ENCODE results near the gene SPAG8. TPM values are rescaled to one million over a fixed set of nuclear protein-coding genes. Genes with fewer than 3 reads are reported as not detected.
A peak's percentile ranks its signal among the peaks of the same experiment; 100 is the strongest.

The SPAG8 gene
- total RNA-seq, 1 donor from 2014 or later: 4.0 TPM

DNA sequence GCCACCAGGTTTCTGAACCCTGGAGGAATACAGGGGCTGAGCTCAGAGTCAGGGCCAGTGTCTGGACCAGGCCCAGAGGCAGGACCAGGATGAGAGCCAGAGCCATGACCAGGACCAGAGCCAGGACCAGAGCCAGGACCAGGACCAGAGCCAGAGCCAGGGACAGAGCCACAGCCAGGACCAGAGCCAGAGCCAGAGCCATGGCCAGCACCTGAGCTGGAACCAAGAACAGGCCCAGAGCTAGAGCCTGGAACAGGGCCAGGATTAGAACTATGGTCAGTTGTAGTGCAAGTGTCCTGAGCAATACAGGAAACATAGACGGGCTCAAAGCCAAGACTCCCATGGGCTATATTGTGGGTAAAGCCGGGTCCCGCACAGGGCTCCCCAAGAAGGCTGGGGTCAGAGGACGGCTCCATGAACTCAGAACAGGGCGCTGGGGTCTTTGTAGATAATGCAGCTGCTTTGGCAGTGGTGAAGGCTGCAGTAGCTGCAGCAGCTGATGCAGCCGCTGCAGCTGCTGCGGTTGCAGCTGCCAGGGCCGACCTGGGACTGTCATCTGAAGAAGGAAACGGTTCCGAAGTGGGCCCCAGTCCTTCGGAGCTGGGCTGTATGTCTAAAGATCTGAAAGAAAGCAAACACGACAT, 559 bp downstream of the SPAG8 start:
- Mint-ChIP-seq H3K9me3 (no peaks in the 10 kb centered on the region), H3K4me3 (peak overlapping the region; percentile 87), H3K27ac (peak overlapping the region; percentile 92), H3K36me3 (ENCODE audit: low read depth) (peaks cover 25% of the 10 kb centered on the region), H3K4me1 (peaks cover 40% of the 10 kb centered on the region), H3K27me3 (no peaks in the 10 kb centered on the region)
- no peak for DNase-seq
- TF ChIP-seq, protein P1, sequence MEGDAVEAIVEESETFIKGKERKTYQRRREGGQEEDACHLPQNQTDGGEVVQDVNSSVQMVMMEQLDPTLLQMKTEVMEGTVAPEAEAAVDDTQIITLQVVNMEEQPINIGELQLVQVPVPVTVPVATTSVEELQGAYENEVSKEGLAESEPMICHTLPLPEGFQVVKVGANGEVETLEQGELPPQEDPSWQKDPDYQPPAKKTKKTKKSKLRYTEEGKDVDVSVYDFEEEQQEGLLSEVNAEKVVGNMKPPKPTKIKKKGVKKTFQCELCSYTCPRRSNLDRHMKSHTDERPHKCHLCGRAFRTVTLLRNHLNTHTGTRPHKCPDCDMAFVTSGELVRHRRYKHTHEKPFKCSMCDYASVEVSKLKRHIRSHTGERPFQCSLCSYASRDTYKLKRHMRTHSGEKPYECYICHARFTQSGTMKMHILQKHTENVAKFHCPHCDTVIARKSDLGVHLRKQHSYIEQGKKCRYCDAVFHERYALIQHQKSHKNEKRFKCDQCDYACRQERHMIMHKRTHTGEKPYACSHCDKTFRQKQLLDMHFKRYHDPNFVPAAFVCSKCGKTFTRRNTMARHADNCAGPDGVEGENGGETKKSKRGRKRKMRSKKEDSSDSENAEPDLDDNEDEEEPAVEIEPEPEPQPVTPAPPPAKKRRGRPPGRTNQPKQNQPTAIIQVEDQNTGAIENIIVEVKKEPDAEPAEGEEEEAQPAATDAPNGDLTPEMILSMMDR (IDR thresholded peaks at IDR 0.05): no peak
- ATAC-seq (ENCODE audit: low read depth): no peak
- ChIA-PET CTCF (interaction anchor here (0.9 to 4.1 kb wide), 6 partner anchors 15 to 200 kb away, joined by 3 to 31 read pairs (median 6); no protein-coding TSS in a partner anchor), POLR2A (interaction anchor here (0.5 to 2.2 kb wide), 13 partner anchors 15 to 1989 kb away, joined by 3 to 14 read pairs (median 4); partner anchors contain the start of genes CLTA, CREB3, FAM221B and GBA2)
- intact Hi-C loops (cut with micrococcal nuclease): loop anchor here (1.0 to 10.0 kb wide), 4 partner anchors 21 to 1997 kb away; partner anchors contain the start of genes CREB3, RPP25L, TLN1 and UBE2R2

DNA sequence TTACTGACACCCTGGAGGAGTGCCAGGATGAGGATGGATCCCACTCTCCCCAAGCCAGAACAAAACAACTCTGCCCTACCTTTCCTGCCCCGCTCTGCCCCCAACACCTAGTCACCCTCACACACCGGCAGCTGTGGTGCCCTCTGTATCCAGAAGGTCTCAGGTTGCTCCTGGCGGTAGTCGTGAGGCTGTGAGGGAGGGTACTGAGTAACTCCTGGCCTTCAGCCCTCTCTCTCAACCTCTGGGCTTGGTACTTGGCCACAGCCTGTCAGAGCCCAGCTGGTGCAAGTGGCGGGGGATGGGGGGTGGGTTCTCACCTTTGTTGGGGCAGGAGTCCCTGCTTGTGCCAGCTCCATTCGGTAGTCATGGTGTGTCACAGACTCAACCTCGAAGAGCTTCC, 1.9 kb downstream of the SPAG8 start:
- CTCF ChIA-PET: no interaction called here

GRCh38 chr9:35808433-35808832, 3.6 kb downstream of the SPAG8 start:
- intact Hi-C loops (cut with micrococcal nuclease): no loop called here
- no peak overlapping the region for H3K4me3 Mint-ChIP-seq
- H3K9me3 Mint-ChIP-seq: no peaks in the 10 kb centered on the region
- H3K27me3 Mint-ChIP-seq: no peaks in the 10 kb centered on the region
- H3K36me3 Mint-ChIP-seq (ENCODE audit: low read depth): peaks cover 26% of the 10 kb centered on the region
- POLR2A ChIA-PET: no interaction called here
- no peak overlapping the region for H3K27ac Mint-ChIP-seq
- TF ChIP-seq, protein P1 (IDR thresholded peaks at IDR 0.05): no peak
- CTCF ChIA-PET: interaction anchor here (1.4 kb wide), 1 partner anchor 74 kb away, joined by 3 read pairs; no protein-coding TSS in a partner anchor
- ATAC-seq (ENCODE audit: low read depth) (no peak), DNase-seq (no peak)
- peaks cover 24% of the 10 kb centered on the region for H3K4me1 Mint-ChIP-seq

More for the DNA sequence above, 1.9 kb downstream of the SPAG8 start:
- Mint-ChIP-seq H3K36me3 (ENCODE audit: low read depth) (peaks cover 29% of the 10 kb centered on the region), H3K4me1 (peaks cover 35% of the 10 kb centered on the region), H3K27me3 (no peaks in the 10 kb centered on the region), H3K9me3 (no peaks in the 10 kb centered on the region), H3K4me3 (no peak overlapping the region), H3K27ac (no peak overlapping the region)
- intact Hi-C loops (cut with micrococcal nuclease): loop anchor here (10.0 kb wide), 2 partner anchors 1195 to 1995 kb away; partner anchors contain the start of genes RPP25L and UBE2R2
- ATAC-seq (ENCODE audit: low read depth) (no peak), DNase-seq (no peak)
- POLR2A ChIA-PET: interaction anchor here (0.5 kb wide), 1 partner anchor 53 kb away, joined by 3 read pairs; no protein-coding TSS in a partner anchor
- TF ChIP-seq, protein P1 (IDR thresholded peaks at IDR 0.05): no peak

- ChIA-PET POLR2A (no interaction called here), CTCF (interaction anchor here (1.1 to 2.2 kb wide), 3 partner anchors 16 to 82 kb away, joined by 3 to 7 read pairs (median 6); no protein-coding TSS in a partner anchor)
- intact Hi-C loops (cut with micrococcal nuclease): no loop called here
- H3K27ac Mint-ChIP-seq: no peak overlapping the region
- H3K36me3 Mint-ChIP-seq (ENCODE audit: low read depth): peaks cover 42% of the 10 kb centered on the region
- DNase-seq (no peak), ATAC-seq (ENCODE audit: low read depth) (no peak)
- TF ChIP-seq, protein P1 (IDR thresholded peaks at IDR 0.05): no peak
- no peaks in the 10 kb centered on the region for H3K27me3 Mint-ChIP-seq
- no peaks in the 10 kb centered on the region for H3K9me3 Mint-ChIP-seq
- no peak overlapping the region for H3K4me3 Mint-ChIP-seq
- H3K4me1 Mint-ChIP-seq: peaks cover 6% of the 10 kb centered on the region
These were observed 6.0 kb downstream of the SPAG8 start for GRCh38 chr9:35806101-35806500.
